Measurements from ENCODE around the gene CNN2.

The CNN2 gene

DNA sequence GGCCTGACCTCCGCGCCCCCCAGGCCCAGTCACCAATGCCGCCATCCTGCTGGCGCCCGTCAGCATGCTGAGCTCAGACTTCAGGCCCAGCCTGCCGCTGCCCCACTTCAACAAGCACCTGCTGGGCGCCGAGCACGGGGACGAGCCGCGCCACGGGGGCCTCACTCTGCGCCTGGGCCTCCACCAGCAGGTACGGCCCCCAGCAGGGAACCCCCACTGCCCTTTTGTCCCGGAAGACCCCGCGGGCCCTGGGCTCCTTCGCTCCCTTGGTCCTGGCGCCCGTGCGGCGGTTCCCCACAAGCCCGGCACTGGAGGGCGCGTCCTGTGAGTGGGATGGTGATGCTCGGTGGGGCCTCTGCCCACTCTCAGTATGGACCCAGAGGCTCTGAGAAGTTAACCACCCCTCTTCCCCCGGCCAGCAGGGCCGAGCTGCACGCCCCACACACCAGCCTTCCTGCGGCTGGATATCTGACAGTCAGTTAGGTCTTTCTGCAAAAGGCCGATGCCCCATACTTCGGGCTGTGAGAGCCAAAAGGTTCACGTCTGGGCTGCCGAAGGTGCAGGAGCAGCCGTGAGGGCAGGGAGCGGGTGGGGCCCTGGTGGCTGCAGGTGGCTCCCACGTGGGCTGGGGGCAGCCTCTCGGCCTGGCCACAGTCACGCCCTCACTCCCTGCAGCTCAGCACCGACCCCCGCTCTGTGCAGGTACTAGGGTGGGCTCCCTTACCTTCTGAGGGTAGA lies 34.3 kb upstream of the CNN2 start:
- Histone ChIP-seq H3K4me3 (replicated peaks; ENCODE audit: insufficient read depth, low read length) (no peak overlapping the region), H3K27me3 (ENCODE audit: insufficient read depth, poor library complexity, severe bottlenecking) (peaks cover 10% of the 10 kb centered on the region), H3K27ac (replicated peaks) (no peak overlapping the region)
- no peak for TF ChIP-seq CTCF (IDR thresholded peaks at IDR 0.05; ENCODE audit: insufficient read depth, low read length)
- TF ChIP-seq, protein P1, sequence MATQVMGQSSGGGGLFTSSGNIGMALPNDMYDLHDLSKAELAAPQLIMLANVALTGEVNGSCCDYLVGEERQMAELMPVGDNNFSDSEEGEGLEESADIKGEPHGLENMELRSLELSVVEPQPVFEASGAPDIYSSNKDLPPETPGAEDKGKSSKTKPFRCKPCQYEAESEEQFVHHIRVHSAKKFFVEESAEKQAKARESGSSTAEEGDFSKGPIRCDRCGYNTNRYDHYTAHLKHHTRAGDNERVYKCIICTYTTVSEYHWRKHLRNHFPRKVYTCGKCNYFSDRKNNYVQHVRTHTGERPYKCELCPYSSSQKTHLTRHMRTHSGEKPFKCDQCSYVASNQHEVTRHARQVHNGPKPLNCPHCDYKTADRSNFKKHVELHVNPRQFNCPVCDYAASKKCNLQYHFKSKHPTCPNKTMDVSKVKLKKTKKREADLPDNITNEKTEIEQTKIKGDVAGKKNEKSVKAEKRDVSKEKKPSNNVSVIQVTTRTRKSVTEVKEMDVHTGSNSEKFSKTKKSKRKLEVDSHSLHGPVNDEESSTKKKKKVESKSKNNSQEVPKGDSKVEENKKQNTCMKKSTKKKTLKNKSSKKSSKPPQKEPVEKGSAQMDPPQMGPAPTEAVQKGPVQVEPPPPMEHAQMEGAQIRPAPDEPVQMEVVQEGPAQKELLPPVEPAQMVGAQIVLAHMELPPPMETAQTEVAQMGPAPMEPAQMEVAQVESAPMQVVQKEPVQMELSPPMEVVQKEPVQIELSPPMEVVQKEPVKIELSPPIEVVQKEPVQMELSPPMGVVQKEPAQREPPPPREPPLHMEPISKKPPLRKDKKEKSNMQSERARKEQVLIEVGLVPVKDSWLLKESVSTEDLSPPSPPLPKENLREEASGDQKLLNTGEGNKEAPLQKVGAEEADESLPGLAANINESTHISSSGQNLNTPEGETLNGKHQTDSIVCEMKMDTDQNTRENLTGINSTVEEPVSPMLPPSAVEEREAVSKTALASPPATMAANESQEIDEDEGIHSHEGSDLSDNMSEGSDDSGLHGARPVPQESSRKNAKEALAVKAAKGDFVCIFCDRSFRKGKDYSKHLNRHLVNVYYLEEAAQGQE (IDR thresholded peaks at IDR 0.05; ENCODE audit: insufficient replicate concordance, low read depth), result no peak
- TF ChIP-seq SPI1 (IDR thresholded peaks at IDR 0.05; ENCODE audit: borderline replicate concordance, low read depth), result no peak
- no peak for TF ChIP-seq GABPA (IDR thresholded peaks at IDR 0.05; ENCODE audit: low read depth)
- no peak for TF ChIP-seq POLR2AphosphoS5 (IDR thresholded peaks at IDR 0.05; ENCODE audit: low read depth)
- no peak for DNase-seq (ENCODE audit: low read depth in 1 of 2, low spot score in 1 of 2)

GRCh38 chr19:992670-993055 lies 33.7 kb upstream of the CNN2 start:
- no peak overlapping the region for H3K4me3 ChIP-seq (replicated peaks; ENCODE audit: insufficient read depth, low read length)
- TF ChIP-seq GABPA (IDR thresholded peaks at IDR 0.05; ENCODE audit: low read depth) (no peak), SPI1 (IDR thresholded peaks at IDR 0.05; ENCODE audit: borderline replicate concordance, low read depth) (no peak), POLR2AphosphoS5 (IDR thresholded peaks at IDR 0.05; ENCODE audit: low read depth) (no peak), CTCF (IDR thresholded peaks at IDR 0.05; ENCODE audit: insufficient read depth, low read length) (no peak)
- TF ChIP-seq, protein P1 (IDR thresholded peaks at IDR 0.05; ENCODE audit: insufficient replicate concordance, low read depth), result no peak
- peaks cover 15% of the 10 kb centered on the region for H3K27me3 ChIP-seq (ENCODE audit: insufficient read depth, poor library complexity, severe bottlenecking)
- DNase-seq (ENCODE audit: low read depth in 1 of 2, low spot score in 1 of 2), result no peak
- H3K27ac ChIP-seq (replicated peaks), result no peak overlapping the region

- Histone ChIP-seq H3K4me3 (replicated peaks; ENCODE audit: insufficient read depth, low read length) (no peak overlapping the region), H3K27ac (replicated peaks) (no peak overlapping the region), H3K27me3 (ENCODE audit: insufficient read depth, poor library complexity, severe bottlenecking) (peaks cover 20% of the 10 kb centered on the region)
- DNase-seq (ENCODE audit: low read depth in 1 of 2, low spot score in 1 of 2), result no peak
- TF ChIP-seq POLR2AphosphoS5 (IDR thresholded peaks at IDR 0.05; ENCODE audit: low read depth) (no peak), CTCF (IDR thresholded peaks at IDR 0.05; ENCODE audit: insufficient read depth, low read length) (no peak), SPI1 (IDR thresholded peaks at IDR 0.05; ENCODE audit: borderline replicate concordance, low read depth) (no peak), GABPA (IDR thresholded peaks at IDR 0.05; ENCODE audit: low read depth) (no peak)
- TF ChIP-seq, protein P1 (IDR thresholded peaks at IDR 0.05; ENCODE audit: insufficient replicate concordance, low read depth), result no peak
Observed at GRCh38 chr19:993361-993830, 33.0 kb upstream of the CNN2 start.

Measured in HL-60 (cell line).